Measurements from ENCODE around the gene ROS1.

Gene ROS1

GRCh38 chr6:117440706-117441525 is 15.2 kb upstream of the ROS1 start:
- no peak for DNase-seq (ENCODE audit: low read depth)

GRCh38 chr6:117432273-117432672 is 6.5 kb upstream of the ROS1 start:
- DNase-seq (ENCODE audit: low read depth), result no peak

GRCh38 chr6:117423754-117424153 is 2.0 kb downstream of the ROS1 start:
- DNase-seq (ENCODE audit: low read depth), result no peak

- DNase-seq (ENCODE audit: low read depth), result no peak
Measured at GRCh38 chr6:117418320-117418719, 7.4 kb downstream of the ROS1 start.

- no peak for DNase-seq (ENCODE audit: low read depth)
Measured at GRCh38 chr6:117417851-117418250, 7.9 kb downstream of the ROS1 start.

GRCh38 chr6:117414770-117415169 is 11.0 kb downstream of the ROS1 start:
- DNase-seq (ENCODE audit: low read depth), result no peak

GRCh38 chr6:117411474-117411873 is 14.3 kb downstream of the ROS1 start:
- DNase-seq (ENCODE audit: low read depth), result no peak

GRCh38 chr6:117409863-117410262 is 15.9 kb downstream of the ROS1 start:
- no peak for DNase-seq (ENCODE audit: low read depth)

GRCh38 chr6:117409420-117409819 is 16.3 kb downstream of the ROS1 start:
- no peak for DNase-seq (ENCODE audit: low read depth)

- DNase-seq (ENCODE audit: low read depth), result no peak
Measured at GRCh38 chr6:117404548-117404947, 21.2 kb downstream of the ROS1 start.

GRCh38 chr6:117401799-117402198 is 23.9 kb downstream of the ROS1 start:
- no peak for DNase-seq (ENCODE audit: low read depth)

- DNase-seq (ENCODE audit: low read depth), result no peak
Measured at GRCh38 chr6:117399924-117400323, 25.8 kb downstream of the ROS1 start.

- DNase-seq (ENCODE audit: low read depth), result no peak
Measured at GRCh38 chr6:117399126-117399525, 26.6 kb downstream of the ROS1 start.

- DNase-seq (ENCODE audit: low read depth), result no peak
Measured at GRCh38 chr6:117397536-117398227, 28.1 kb downstream of the ROS1 start.

- DNase-seq (ENCODE audit: low read depth), result no peak
Measured at GRCh38 chr6:117396228-117396627, 29.5 kb downstream of the ROS1 start.

GRCh38 chr6:117395164-117395563 is 30.6 kb downstream of the ROS1 start:
- no peak for DNase-seq (ENCODE audit: low read depth)

- DNase-seq (ENCODE audit: low read depth), result no peak
Measured at GRCh38 chr6:117393045-117393444, 32.7 kb downstream of the ROS1 start.

- no peak for DNase-seq (ENCODE audit: low read depth)
Measured at GRCh38 chr6:117391874-117392583, 33.7 kb downstream of the ROS1 start.

- DNase-seq (ENCODE audit: low read depth), result no peak
Measured at GRCh38 chr6:117389227-117390057, 36.3 kb downstream of the ROS1 start.

- DNase-seq (ENCODE audit: low read depth), result no peak
Measured at GRCh38 chr6:117387454-117387974, 38.2 kb downstream of the ROS1 start.

GRCh38 chr6:117384659-117385058 is 41.1 kb downstream of the ROS1 start:
- DNase-seq (ENCODE audit: low read depth), result no peak

- no peak for DNase-seq (ENCODE audit: low read depth)
Measured at GRCh38 chr6:117381749-117382148, 44.0 kb downstream of the ROS1 start.

All from CMK (cell line).